Upper lobe of right lung (tissue), 1 donor: Measurements from ENCODE around the gene CLIC5. TPM values are rescaled to one million over a fixed set of nuclear protein-coding genes. Genes with fewer than 3 reads are reported as not detected.

ENCODE experiments used
- ATAC-seq: fragments of 200-7000 bp; cut with Tn5 transposase; one replicate; pipeline ENCODE4 v1.9.1; 2020; ENCODE audit warnings: mild to moderate bottlenecking, moderate library complexity
- DNase-seq: peaks from one replicate; pipeline ENCODE4 v3.0.0-alpha.2; 2020
- H3K27ac ChIP-seq: fragments of 200-600 bp; one replicate; pipeline ENCODE4 v1.8.0; 2022
- H3K27me3 ChIP-seq: fragments of 200-600 bp; one replicate; pipeline ENCODE4 v1.8.0; 2022; ENCODE audit warnings: mild to moderate bottlenecking
- H3K36me3 ChIP-seq: fragments of 200-600 bp; one replicate; pipeline ENCODE4 v1.8.0; 2022
- H3K4me1 ChIP-seq: fragments of 200-600 bp; one replicate; pipeline ENCODE4 v1.8.0; 2022
- H3K4me3 ChIP-seq: fragments of 200-600 bp; one replicate; pipeline ENCODE4 v1.8.0; 2022; ENCODE audit warnings: mild to moderate bottlenecking
- H3K9me3 ChIP-seq: fragments of 200-600 bp; one replicate; pipeline ENCODE4 v1.8.0; 2022
- CTCF ChIP-seq: fragments of 200-600 bp; IDR thresholded peaks from one replicate; pipeline ENCODE4 v1.8.0; 2022; ENCODE audit warnings: antibody characterized with exemption
- intact Hi-C: fragments of 100-400 bp; cut with DNase I; formaldehyde crosslinking; loops from one replicate; pipeline ENCODE4 v1.11.0; 2022
- total RNA-seq: library from RNA; stranded (reverse); fragmentation: NEBNext Ultra II Directional; extraction: Animal tissue kit (Norgen Biotek cat#: 25700); gene quantifications from one replicate; pipeline ENCODE4 v1.2.1, GENCODE V29; 2021
- donor health status: DM: no; HTN: yes; CAD: no; lungs with severe emphysema.

Gene CLIC5
- total RNA-seq, 1 donor from 2014 or later = 131 TPM

- H3K27ac ChIP-seq = no peak overlapping the region
- H3K9me3 ChIP-seq = no peaks in the 10 kb centered on the region
- no peaks in the 10 kb centered on the region for H3K27me3 ChIP-seq
- H3K4me1 ChIP-seq = peaks cover 3% of the 10 kb centered on the region
- DNase-seq (no peak), ATAC-seq (no peak)
- no peak for TF ChIP-seq CTCF
- intact Hi-C loops = no loop called here
- H3K4me3 ChIP-seq = no peak overlapping the region
- no peaks in the 10 kb centered on the region for H3K36me3 ChIP-seq
Measured at GRCh38 chr6:45969026-45969425, 46.6 kb downstream of the CLIC5 start.

- Histone ChIP-seq H3K36me3 (no peaks in the 10 kb centered on the region), H3K27ac (no peak overlapping the region), H3K9me3 (no peaks in the 10 kb centered on the region), H3K27me3 (no peaks in the 10 kb centered on the region), H3K4me3 (no peak overlapping the region), H3K4me1 (peaks cover 3% of the 10 kb centered on the region)
- DNase-seq (no peak), ATAC-seq (no peak)
- intact Hi-C loops = no loop called here
- TF ChIP-seq CTCF = no peak
Measured at GRCh38 chr6:45967363-45967762, 48.3 kb downstream of the CLIC5 start.

- no peak for TF ChIP-seq CTCF
- intact Hi-C loops = no loop called here
Measured at GRCh38 chr6:45966797-45967196, 48.9 kb downstream of the CLIC5 start.

GRCh38 chr6:45966340-45966739 is 49.3 kb downstream of the CLIC5 start:
- H3K27ac ChIP-seq = no peak overlapping the region
- ATAC-seq = no peak

More at GRCh38 chr6:45966797-45967196, 48.9 kb downstream of the CLIC5 start:
- H3K4me1 ChIP-seq = peaks cover 3% of the 10 kb centered on the region
- no peaks in the 10 kb centered on the region for H3K27me3 ChIP-seq
- no peak overlapping the region for H3K4me3 ChIP-seq
- DNase-seq = no peak
- no peaks in the 10 kb centered on the region for H3K9me3 ChIP-seq
- H3K36me3 ChIP-seq = no peaks in the 10 kb centered on the region
- H3K27ac ChIP-seq = no peak overlapping the region
- peak; percentile 17 for ATAC-seq

GRCh38 chr6:45965792-45966191 is 49.9 kb downstream of the CLIC5 start:
- no peak overlapping the region for H3K4me3 ChIP-seq
- intact Hi-C loops = no loop called here
- no peaks in the 10 kb centered on the region for H3K9me3 ChIP-seq
- DNase-seq = no peak
- H3K27ac ChIP-seq = no peak overlapping the region
- H3K36me3 ChIP-seq = no peaks in the 10 kb centered on the region
- H3K27me3 ChIP-seq = no peaks in the 10 kb centered on the region
- ATAC-seq = no peak
- peaks cover 3% of the 10 kb centered on the region for H3K4me1 ChIP-seq
- no peak for TF ChIP-seq CTCF

More at GRCh38 chr6:45966340-45966739, 49.3 kb downstream of the CLIC5 start:
- TF ChIP-seq CTCF = no peak
- Histone ChIP-seq H3K36me3 (no peaks in the 10 kb centered on the region), H3K4me3 (no peak overlapping the region), H3K9me3 (no peaks in the 10 kb centered on the region), H3K4me1 (peaks cover 3% of the 10 kb centered on the region), H3K27me3 (no peaks in the 10 kb centered on the region)
- intact Hi-C loops = no loop called here
- DNase-seq = no peak

GRCh38 chr6:45965007-45965406 is 50.7 kb downstream of the CLIC5 start:
- no peak for DNase-seq
- TF ChIP-seq CTCF = no peak
- H3K27me3 ChIP-seq = no peaks in the 10 kb centered on the region
- ATAC-seq = no peak
- no peaks in the 10 kb centered on the region for H3K9me3 ChIP-seq
- H3K36me3 ChIP-seq = no peaks in the 10 kb centered on the region
- no peak overlapping the region for H3K27ac ChIP-seq
- intact Hi-C loops = no loop called here
- peaks cover 3% of the 10 kb centered on the region for H3K4me1 ChIP-seq
- H3K4me3 ChIP-seq = no peak overlapping the region
